HT-29 (cell line): ENCODE measurements around the gene IGF2BP3. TPM values are rescaled to one million over a fixed set of nuclear protein-coding genes. Genes with fewer than 3 reads are reported as not detected.
A peak's percentile ranks its signal among the peaks of the same experiment; 100 is the strongest.
"Not testable (repeated sequence)": the region's sequence is repeated elsewhere in the genome, so short reads cannot be mapped to it uniquely, and the experiment has no call there.

Source experiments
- DNase-seq: peaks from one replicate; pipeline ENCODE4 v3.0.0-alpha.2; 2015; ENCODE audit warnings: low spot score
- total RNA-seq: library from RNA; depleted of rRNA; stranded (reverse); fragments of >200 nt; shearing (Covaris generic); gene quantifications from 2 replicates; pipeline ENCODE4 v1.2.3, GENCODE V29; 2014; rRNA removed

IGF2BP3 gene
- total RNA-seq, result 30.0 and 44.0 TPM in 2 replicates

GRCh38 chr7:23470330-23471105, at the start of gene IGF2BP3:
TSS of gene IGF2BP3 (minus strand) at chr7:23470491. CDS start at chr7:23470110, 381 bp downstream.
- DNase-seq, result peak; percentile 99

GRCh38 chr7:23514755-23515154, 44.5 kb upstream of the IGF2BP3 start:
- DNase-seq, result no peak

GRCh38 chr7:23513746-23514145, 43.5 kb upstream of the IGF2BP3 start:
- DNase-seq, result not testable (repeated sequence)

- DNase-seq, result no peak
Observed at GRCh38 chr7:23494009-23494408, 23.7 kb upstream of the IGF2BP3 start.

- no peak for DNase-seq
Observed at GRCh38 chr7:23491502-23491901, 21.2 kb upstream of the IGF2BP3 start.

GRCh38 chr7:23490357-23491135, 20.3 kb upstream of the IGF2BP3 start:
- DNase-seq, result no peak

GRCh38 chr7:23488714-23489113, 18.4 kb upstream of the IGF2BP3 start:
- not testable (repeated sequence) for DNase-seq

GRCh38 chr7:23487670-23488069, 17.4 kb upstream of the IGF2BP3 start:
- DNase-seq, result no peak

GRCh38 chr7:23486002-23486773, 15.9 kb upstream of the IGF2BP3 start:
- DNase-seq, result no peak

GRCh38 chr7:23482686-23483085, 12.4 kb upstream of the IGF2BP3 start:
- DNase-seq, result no peak

- no peak for DNase-seq
Observed at GRCh38 chr7:23477962-23478866, 7.9 kb upstream of the IGF2BP3 start.

GRCh38 chr7:23477157-23477499, 6.8 kb upstream of the IGF2BP3 start:
- DNase-seq, result no peak

GRCh38 chr7:23476286-23477156, 6.2 kb upstream of the IGF2BP3 start:
- DNase-seq, result peak; percentile 28

- peak; percentile 40 for DNase-seq
Observed at GRCh38 chr7:23475576-23475839, 5.2 kb upstream of the IGF2BP3 start.

- DNase-seq, result no peak
Observed at GRCh38 chr7:23474829-23475575, 4.7 kb upstream of the IGF2BP3 start.

- DNase-seq, result peak; percentile 99
Observed at GRCh38 chr7:23474094-23474828, 4.0 kb upstream of the IGF2BP3 start.

- peak; percentile 74 for DNase-seq
Observed at GRCh38 chr7:23473844-23474093, 3.5 kb upstream of the IGF2BP3 start.

- peak; percentile 73 for DNase-seq
Observed at GRCh38 chr7:23472956-23473843, 2.9 kb upstream of the IGF2BP3 start.
